H54 (cell line): ENCODE measurements around the gene ARHGDIA.

ENCODE experiments used
- DNase-seq: peaks from one replicate; pipeline ENCODE4 v3.0.0; 2011; ENCODE audit warnings: low spot score, mixed read lengths; ENCODE audit not compliant: insufficient read length
- FAIRE-seq: peaks from 3 replicates; lab custom pipeline; 2011; peaks lifted over from hg19 to GRCh38; lab: Jason Lieb, UNC
- POLR2A ChIP-seq: IDR thresholded peaks from 2 replicates; pipeline ENCODE4 v1.6.1; 2011; ENCODE audit warnings: low read depth, mild to moderate bottlenecking, low read length

The ARHGDIA gene

DNA sequence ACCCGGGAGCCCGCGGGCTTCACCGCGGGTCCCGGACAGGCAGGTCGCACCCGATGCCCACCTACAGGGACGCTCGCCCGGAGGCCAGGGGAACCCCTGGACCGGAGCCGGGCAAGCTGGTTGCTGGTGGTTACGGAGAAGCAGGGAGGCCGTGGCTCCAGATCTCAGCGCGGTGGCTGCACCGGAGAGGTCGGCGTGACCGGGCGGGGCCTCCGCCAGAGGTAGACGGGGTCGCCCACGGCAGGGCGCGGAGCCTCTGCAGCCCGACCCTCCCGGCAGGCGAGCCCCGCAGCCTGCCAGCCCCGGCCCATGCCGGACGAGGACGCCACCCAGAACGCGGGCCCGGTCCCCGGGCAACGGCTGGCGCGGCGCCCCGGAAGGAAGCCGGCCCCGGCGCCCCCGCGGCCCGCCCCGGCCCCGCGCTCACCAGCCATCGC lies 39.7 kb upstream of the ARHGDIA start:
- DNase-seq (peak; percentile 51), FAIRE-seq (no peak)
- no peak for TF ChIP-seq POLR2A

DNA sequence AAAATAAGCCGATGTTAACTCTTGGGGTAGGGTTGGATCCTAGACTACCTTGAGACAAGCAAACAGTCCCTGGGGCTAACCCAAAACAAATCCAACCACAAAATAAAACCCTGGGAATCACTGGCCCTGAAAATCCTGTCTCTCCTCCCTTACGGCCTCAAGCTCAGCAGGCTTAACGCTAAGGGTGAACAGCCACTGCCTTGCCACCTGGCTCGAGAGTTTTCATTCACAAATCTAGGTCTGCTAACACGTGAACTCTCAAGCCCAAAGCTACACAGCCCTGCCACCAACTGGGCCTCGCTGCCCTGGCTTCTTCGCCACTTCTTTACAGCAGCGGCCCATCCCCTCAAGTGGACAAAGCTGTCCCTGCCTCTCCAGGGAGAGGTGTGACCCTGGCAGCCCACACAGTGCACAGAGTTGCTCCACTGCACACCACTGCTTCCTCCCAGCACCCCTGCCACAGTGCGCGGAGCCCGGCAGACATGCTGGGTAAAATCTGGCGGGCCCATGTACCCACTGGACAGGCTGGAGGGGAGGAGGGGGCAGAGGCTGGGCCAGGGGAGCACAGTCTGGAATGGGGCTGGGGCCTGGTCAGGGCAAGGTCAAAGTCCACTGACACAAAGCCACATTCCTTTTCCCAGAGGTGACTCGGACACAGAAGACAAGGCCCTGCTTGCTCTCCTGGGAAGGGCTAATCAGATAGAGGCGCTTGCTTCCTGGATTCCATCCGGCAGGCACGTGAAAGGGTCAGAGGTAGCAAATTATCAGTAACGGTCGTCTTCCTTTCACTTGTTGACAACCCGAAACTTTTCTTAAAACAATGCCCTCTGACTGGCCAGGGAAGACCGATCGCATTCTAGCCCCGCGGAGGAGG lies 39.1 kb upstream of the ARHGDIA start:
- FAIRE-seq (no peak), DNase-seq (peak; percentile 54)
- no peak for TF ChIP-seq POLR2A

DNA sequence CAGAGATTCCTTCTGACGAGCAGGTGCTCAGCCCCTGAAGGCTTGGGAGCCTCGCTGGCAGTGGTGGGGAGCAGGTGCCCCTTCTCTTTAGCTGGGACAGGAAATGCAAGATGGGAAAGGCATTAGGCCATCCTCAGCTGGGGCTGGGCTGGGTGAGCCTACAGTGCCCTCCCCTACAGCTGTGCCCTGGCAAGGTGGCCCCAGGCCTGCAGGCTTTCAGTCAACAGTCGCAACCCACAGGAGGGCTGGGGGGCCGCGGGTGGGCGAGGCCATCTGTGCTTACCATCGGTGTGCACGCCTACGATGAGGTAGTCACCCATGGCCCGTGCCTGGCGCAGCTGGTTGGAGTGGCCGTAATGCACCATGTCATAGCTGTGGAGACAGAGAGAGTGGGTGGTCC lies 38.1 kb upstream of the ARHGDIA start:
- FAIRE-seq = no peak
- no peak for DNase-seq
- TF ChIP-seq POLR2A = no peak

DNA sequence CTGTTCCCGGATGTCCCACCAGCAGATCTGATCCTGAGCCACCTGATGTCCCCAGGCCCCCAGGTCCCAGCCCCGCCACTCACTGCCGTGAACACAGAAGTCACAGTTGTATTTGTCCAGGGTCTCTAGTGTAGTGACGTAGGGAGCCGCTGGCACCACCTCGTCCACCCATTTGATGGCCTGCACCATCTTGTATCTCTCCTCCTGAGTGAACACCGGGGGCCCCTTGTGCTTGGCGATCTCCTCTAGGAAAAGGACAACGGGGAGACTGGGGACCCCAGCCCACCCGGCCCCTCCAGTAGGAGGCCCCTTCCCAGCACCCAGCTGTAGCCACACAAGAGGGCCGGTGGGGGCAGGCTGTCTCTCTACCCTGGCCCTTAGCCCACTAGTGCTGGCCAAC lies 37.7 kb upstream of the ARHGDIA start:
- DNase-seq (no peak), FAIRE-seq (no peak)

DNA sequence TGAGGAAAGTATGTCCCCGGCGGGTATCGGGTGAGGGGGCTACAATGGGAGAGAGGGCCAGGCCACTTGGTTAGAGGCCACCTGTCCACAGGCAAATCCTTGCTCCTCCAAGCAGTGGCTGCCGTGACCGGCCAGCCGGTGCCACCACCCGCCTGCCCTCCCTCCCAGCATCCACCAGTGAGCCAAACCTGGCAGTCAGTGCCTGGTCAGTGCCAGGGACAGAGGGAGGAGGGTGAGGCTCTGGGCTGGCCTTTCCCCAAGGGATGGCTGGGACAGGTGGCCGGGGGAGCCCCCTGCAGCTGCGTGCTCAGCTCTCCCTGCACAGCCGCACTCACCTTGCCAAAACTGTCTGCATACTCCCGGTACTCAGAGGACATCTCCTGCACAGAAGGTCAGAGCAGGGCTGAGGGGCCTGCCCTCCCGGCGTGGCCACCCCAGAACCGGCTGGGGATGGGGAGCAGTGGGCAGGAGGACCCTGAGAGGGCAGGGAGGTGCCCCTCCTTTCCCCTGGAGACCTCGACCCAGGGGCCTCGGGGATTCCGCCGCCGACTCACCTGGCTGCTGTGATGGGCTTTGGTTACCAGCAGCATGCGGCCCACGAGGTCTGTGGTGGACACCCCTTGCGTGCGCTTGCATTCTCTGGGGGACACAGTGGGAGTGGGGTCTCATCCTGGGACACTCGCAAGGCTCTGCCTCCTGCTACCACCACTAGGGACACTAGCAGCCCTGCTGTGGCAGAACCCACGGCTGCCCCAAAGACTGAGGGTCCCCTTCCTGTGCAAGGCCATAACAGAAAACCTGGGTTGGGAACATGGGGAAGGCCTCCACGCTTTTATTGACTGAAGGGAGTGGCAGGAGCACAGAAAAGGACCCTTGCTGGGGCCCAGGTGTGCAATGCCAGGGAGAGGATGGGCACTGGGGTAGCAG lies 36.3 kb upstream of the ARHGDIA start:
- 0 out of 2 replicates have a peak, but pooled peaks have one; percentile 9 for TF ChIP-seq POLR2A
- FAIRE-seq (no peak), DNase-seq (no peak)

More for the DNA sequence above, 37.7 kb upstream of the ARHGDIA start:
- TF ChIP-seq POLR2A = no peak

DNA sequence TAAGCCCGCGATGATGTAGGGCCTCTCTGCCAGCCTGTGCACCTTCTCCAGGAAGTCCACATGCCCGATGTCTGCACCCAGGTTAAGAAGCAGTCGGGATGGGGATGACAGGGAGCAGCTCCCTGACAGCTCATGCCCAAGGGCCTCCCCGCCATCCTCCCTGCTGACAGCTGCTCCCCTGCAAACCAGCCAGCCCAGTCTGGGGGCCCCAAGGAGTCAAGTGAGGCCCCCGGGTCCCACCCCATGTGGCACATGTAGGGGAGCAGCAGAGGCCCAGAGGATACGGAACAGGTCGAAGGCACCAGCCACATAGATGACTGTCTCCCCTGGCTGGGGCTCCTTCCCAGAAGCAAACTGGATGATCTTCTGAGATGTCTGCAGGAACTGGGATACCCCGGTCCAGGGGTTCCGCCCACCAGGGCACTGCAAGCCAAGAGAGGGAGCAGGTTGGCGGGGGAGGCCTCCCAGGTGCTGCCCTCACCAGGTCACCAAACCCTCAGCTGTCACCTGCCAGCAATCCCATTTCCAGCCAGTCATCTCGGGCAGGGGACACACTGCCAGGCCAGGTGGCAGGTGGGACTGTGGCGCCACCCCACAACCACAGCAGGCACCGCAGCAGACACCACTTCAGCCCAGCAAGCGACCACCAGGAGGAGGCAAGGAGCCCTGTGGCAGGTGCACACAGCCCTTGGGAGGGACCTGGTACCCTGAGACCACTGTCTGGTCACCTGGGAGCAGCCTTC lies 35.5 kb upstream of the ARHGDIA start:
- DNase-seq (no peak), FAIRE-seq (no peak)

DNA sequence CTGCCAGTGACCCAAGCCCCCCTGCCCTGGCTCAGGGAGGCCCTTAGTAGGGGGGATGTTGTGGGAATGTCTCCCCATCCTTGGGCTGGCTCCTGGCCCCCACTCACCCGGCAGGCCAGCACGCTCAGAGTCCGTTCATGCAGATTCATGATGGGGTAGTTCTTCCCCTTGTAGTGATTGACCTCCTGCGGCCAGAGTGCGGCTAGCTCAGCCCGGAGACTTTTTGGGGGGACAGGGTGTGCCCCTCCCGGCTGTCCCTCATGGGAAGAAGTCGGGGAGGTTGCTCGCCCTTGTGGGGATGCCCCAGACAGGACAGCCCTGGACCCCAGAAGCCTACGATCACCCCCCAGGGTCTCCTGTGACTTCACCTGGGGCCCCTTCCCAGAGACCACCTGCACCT lies 34.9 kb upstream of the ARHGDIA start:
- no peak for FAIRE-seq
- no peak for TF ChIP-seq POLR2A
- no peak for DNase-seq

More for the DNA sequence above, 35.5 kb upstream of the ARHGDIA start:
- no peak for TF ChIP-seq POLR2A

DNA sequence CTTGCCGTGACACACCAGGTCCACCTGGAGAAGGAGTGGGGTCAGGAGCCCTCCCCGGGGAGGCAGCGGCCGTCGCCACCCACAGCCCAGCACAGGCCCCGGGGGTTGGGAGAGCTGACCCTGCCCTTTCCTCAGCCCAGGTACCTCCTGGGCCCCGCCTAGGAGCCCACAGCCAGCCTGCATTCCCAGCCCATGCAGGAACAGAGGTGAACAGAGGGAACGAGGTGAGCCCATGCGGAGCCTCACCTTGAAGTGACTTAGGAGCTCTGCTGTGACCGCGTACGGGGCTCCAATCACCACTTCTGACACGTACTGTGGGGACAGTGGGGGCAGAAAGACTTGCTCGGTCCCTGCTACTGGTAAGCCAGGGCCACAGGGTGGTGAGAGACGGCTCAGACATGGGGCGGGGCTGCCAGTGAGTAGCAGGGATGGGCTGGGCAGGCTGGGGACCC lies 34.3 kb upstream of the ARHGDIA start:
- FAIRE-seq (no peak), DNase-seq (no peak)
- no peak for TF ChIP-seq POLR2A

DNA sequence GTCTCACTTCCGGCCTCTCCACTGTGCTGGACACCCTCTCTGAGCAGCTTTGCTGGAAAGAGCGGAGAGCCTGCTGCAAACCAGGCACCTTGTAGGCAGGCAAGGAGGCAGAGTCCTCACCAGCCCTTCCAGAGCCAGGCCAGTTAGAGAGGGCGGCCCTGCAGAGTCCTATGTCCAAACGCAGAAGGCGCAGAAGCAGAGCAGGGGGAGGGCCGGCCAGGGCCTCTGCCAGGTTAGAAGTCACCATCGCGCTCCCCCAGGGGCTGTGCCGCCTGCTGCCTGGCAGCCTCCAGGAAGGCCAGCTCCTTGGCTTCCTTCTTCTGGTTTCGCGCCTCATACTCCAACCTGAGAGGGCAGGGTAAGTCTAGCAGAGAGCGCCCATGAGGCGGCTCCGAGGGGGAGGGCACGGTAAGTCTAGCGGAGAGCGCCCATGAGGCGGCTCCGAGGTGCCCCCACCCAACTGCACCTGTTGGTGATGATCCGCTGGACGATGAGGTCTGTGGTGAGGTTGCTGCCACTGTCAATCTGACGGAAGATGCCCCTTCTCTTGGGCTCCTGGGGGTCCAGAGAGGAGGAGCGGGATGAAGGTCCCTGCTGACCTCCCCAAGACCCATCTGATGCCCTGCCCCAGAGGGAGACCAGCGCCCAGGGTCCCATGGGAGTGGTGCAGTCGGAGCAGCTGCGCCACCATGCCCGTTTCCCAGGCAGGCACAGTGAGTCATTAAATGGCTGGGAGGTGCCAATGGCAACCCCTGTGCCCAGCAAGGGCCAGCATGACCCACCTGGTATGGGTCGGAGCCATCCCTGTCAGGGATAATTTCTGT lies 33.7 kb upstream of the ARHGDIA start:
- DNase-seq (no peak), FAIRE-seq (no peak)
- no peak for TF ChIP-seq POLR2A

DNA sequence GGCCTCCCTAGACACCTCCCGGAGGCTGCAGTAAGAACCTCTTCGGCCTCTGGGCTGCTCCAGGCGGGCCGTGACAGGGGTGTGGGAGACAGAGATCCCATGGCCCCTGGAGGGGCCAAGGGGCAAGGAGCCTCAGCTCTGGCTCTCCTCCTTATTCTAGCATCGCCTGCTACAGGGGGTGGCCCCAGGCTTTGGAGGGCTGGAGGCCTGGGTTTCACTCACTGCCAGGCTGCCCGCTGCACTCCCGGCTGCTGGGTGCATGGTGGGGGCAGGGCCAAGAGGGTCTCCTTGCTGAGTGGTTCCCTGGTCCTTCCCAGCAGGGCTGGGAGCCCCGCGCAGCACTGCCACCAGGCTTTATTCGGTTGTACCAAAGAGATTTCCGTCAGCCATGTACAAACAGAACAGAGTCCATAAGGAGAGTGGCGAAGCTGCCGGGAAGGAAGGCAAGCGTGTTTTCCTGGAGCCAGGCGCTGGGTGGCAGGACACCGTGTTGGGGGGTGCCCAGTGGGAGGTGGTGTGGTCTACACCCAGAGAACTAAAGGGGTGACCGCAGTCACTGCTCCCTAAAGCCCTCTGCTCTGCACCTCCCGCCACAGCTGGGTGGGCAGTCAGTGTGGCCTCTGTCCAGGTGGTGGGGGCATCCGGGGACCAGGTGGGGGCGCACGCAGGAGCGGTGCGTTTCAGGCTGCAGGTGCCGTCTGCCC lies 32.9 kb upstream of the ARHGDIA start:
- no peak for TF ChIP-seq POLR2A
- no peak for DNase-seq
- FAIRE-seq = no peak

DNA sequence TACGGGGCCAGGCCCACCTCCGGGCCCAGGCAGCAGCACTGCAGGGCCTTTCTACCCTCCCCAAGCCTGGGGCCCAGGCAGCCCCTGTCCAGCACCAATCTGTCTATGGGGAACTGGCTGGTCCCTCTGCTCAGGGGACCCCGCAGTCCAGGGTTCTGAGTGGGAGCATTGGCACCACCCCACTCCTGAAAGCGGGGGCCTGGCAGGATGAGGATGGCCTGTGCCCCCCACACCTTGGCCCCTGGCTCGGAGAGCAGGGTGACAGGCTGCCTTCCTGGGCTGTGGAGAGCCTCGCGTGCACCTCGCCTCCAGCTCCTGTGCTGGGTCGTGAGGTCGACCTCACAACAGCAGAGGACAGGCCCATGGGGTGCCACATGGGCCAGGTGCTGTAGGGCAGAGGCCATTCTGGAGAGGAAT lies 32.3 kb upstream of the ARHGDIA start:
- FAIRE-seq = no peak
- TF ChIP-seq POLR2A = no peak
- DNase-seq = no peak
